ENCODE results near the gene SH3RF3.

SH3RF3 gene

DNA sequence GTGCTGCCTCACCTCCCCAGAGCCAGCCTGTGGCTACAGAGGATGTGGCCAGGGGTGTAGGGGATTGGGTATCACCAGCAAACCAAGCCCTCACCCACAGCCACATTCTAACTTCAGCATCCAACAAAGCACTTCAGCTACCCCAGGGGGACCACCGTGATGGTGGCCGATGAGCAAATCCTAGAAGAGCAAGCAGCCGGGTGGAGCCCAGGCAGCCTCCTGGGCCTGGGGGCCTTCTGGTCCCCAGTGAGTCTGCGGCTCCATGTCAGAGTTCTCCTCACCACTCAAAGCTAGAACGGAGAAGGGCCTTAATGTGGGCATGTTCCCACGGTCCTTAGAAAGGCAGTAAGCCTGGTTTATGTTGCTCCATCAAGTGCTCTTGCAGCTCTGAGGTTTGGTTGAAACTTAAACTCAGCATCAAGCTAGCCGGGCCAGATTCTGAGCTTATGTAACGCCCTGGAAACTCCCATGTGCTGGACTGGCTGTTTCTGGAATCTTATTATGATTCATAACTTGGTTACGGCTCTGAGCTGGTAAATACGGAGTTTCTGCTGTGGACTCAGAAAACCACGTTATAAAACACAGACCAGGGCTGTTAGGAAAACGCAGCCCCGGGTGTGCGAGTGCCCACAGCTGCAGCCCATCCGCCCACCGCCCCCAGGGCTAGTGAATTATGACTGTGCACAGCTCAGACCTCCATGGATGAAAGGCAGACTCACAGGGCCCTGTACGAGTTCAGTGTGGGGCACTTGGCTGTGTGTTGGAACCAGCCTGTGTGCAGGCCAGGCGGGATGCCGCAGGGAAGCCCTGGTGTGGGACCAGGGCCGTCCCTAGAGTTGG lies 385.0 kb downstream of the SH3RF3 start:
- no peak for DNase-seq

DNA sequence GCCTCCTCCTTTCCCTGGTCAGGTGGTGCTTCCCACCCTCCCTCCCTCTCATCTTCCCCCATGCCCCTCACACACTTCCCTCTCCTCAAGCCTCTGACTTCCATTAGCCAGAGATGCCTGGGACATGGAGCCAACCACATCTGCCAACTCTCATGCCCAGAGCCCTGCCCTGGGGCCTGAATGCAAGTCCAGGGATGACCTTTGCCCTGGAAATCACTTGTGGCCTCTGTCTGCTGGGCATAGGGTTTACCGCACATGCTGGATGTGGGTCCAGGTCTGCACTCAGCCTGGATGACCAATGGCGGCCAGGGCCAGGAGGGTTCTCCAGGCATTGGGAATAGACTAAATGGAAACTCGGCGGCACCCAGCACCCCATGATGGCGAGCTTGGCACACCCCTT lies 385.9 kb downstream of the SH3RF3 start:
- DNase-seq: no peak

GRCh38 chr2:109516445-109517117 lies 387.6 kb downstream of the SH3RF3 start:
- DNase-seq: no peak

DNA sequence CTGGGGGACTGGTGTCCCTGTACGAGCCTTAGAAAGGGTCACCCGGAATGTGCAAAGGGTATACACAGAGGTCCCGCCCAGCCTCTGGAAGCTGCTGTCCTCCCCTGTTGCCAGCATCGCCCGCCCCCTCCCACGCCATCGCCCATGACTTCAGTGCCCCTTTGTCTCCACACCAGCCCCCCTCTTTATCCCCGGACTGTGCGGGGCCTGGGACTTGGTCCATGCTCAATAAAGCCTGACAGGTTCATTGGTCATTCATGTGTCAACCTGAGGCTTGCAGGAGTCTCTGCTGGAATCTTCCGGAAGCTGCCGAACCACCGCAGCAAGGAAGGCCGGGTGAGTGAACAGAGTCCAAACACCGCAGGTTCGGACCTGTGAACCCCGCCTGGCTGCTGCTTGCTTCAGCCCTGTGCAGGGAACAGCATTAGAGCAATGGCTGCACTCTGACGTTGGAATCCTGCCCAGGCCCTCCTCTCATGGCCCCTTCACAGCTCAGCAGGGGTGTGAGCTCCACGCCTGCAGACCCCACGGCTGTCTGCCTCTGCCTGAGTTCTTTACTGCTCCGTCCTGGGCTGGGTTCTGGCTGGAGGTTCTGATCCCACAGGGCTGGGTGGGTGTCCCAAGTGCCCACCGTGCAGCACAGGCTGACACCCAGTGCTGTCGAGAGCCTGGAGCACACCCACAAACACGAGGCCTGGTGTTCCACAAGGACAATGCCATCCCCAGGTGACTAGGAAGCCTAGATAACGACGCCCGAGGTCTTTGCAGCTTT lies 388.3 kb downstream of the SH3RF3 start:
- no peak for DNase-seq

GRCh38 chr2:109519513-109519912 lies 390.5 kb downstream of the SH3RF3 start:
- DNase-seq: no peak

- DNase-seq: peak; percentile 48
These were observed 392.4 kb downstream of the SH3RF3 start for GRCh38 chr2:109521233-109522062.

DNA sequence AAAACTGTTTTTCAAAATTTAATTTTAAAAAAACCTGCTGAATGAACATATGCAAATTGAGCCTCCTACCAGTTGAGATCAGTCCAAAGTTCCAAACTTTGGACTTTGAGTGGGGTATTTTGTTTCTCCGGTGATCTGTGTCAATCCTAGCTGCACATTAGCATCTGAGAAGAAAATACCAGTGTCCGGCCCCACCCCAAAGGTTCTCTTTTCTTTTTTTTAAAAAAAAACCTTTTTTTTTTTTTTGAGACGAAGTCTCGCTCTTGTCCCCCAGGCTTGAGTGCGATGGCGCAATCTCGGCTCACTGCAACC lies 393.0 kb downstream of the SH3RF3 start:
- DNase-seq: no peak

- DNase-seq: no peak
These were observed 394.1 kb downstream of the SH3RF3 start for GRCh38 chr2:109523121-109523520.

- DNase-seq: no peak
These were observed 394.7 kb downstream of the SH3RF3 start for GRCh38 chr2:109523536-109524361.

GRCh38 chr2:109525836-109526235 lies 396.8 kb downstream of the SH3RF3 start:
- no peak for DNase-seq

DNA sequence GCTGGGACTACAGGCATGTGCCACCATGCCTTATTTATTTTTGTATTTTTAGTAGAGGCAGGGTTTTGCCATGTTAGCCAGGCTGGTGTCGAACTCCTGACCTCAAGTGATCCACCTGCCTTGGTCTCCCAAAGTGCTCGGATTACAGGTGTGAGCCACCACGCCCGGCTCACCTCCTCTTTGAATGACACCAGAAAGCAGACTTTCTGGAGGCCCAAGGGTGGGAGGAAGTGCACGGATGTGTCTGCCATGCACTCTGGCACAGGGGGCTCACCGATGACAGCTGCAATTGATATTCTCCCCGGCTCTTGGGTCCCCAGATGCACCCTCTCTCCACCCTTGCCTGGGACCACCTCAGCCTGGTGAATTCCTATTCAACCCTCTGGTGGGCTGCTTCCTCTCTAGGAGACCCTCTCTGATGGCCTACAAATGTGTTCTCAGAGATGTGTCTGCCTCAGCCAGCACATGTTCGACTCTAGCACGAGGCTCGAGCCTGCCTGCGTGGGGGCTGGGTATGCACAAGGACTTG lies 397.5 kb downstream of the SH3RF3 start:
- no peak for DNase-seq

GRCh38 chr2:109527079-109527478 lies 398.1 kb downstream of the SH3RF3 start:
- DNase-seq: no peak

- no peak for DNase-seq
These were observed 399.1 kb downstream of the SH3RF3 start for GRCh38 chr2:109527846-109528705.

DNA sequence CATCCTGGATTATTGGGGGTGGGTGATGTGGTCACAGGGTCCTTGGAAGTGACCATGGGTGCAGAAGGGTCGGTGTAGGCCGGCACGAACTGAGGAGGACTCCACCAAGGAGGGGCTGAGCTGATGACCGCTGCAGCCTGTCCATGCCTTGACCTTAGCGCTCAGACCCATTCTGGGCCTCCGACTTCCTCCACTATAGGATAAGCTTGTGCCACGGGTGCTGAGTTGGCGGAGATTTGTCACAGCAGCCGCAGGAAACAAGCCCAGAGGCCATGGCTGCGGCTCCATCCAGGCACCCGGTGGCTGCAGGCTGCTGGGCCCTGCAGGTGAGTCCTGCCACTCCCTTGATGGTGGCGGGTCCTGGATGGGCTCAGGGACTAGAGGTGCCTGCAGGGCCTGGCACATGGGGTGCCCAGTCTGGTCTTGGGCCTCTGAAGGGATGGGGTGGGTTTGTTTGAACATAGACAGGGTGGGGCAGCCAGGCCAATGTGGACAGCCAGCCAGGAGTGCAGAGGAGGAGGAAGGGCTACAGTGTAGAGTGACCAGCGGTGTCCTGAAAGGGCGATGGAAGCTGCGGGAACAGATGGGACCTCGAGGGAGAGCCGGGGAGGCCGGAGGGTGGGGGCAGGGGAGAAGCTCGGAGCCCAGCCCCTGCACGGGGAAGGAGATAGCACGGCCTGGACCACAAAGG lies 400.0 kb downstream of the SH3RF3 start:
- DNase-seq: no peak

DNA sequence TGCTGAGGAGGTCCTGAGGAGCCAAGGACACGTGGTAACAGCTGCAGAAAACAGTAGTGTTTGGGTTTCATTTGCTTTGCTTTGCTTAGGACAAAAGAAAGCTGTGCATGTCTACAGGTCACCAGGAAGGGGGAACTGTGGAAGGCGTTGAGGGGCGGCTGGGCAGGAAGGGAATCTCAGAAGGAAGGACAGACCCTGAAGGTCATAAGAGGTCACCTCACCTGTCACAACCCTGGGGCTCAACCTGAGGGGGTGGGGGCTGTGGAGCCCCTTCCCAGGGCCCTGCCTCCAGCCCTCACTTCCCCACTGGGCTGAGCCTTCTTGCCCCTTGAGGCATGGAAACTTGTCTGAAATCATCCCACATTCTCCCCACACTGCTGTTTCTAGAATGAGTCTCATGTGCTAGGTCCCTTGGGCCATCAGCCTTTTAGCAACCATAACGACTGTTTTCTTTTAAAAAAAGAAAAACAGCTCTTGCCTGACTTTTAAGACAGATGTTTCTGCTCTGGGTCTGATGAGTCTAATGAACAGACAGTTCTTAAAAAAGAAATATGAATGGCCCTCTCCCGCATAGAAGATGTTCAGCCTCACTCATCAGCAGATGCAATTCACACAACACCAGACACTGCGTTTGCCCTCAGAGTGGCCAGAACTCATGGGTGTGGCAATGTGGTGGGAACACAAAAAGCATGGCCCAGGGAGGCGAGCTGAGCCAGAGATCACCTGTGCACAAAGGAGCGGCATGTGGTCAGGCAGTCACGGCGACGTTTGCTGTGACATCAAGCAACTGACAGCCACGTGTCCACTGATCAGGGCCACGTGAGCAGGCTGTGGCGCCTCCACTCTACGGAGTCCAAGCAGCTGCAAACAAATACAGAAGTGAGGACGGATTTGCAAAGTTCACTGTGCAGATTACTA lies 400.8 kb downstream of the SH3RF3 start:
- no peak for DNase-seq

DNA sequence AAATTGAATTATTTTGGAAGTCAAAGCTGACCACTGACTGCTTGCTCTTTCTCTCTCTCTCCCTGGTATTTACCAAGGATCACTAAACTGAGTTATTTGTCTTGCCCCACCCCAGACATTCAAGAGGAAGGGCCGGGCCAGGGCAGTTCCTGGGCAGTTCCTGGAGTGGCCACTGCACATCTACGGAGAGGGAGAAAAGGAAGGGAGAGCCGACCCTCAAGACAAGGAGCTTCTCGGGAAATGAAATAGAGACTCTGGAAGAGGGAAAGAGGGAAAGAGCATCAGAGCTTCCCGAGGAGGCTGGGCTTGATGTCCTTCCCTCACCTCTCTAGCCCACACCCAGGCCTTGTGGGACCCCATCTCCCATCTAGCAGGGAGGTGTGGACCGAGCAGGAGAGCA lies 401.7 kb downstream of the SH3RF3 start:
- no peak for DNase-seq

GRCh38 chr2:109531221-109531620 lies 402.2 kb downstream of the SH3RF3 start:
- DNase-seq: no peak

GRCh38 chr2:109531896-109532727 lies 403.1 kb downstream of the SH3RF3 start:
- no peak for DNase-seq
